ENCODE data around the gene TTN. TPM values are rescaled to one million over a fixed set of nuclear protein-coding genes. Genes with fewer than 3 reads are reported as not detected.

The TTN gene
- polyA plus RNA-seq, 3 donors, result under 0.01 to 0.12 (median 0.08) TPM

- Histone ChIP-seq H3K4me2 (replicated peaks; ENCODE audit: extremely low read depth, low read length, poor library complexity, severe bottlenecking) (no peak overlapping the region), H3K36me3 (replicated peaks in 1 of 2; ENCODE audit: control insufficient read depth in 1 of 2, insufficient read depth in 2 of 2, low read length in 2 of 2) (no peaks in the 10 kb centered on the region), H3K9ac (ENCODE audit: insufficient read depth, low read length, poor library complexity, severe bottlenecking) (no peak overlapping the region), H3K79me2 (ENCODE audit: insufficient read depth, low read length) (no peaks in the 10 kb centered on the region), H3K9me3 (replicated peaks in 1 of 2; ENCODE audit: control insufficient read depth in 1 of 2, insufficient read depth in 1 of 2, low read length in 2 of 2) (no peaks in the 10 kb centered on the region), H3K27me3 (ENCODE audit: control insufficient read depth in 2 of 2, insufficient read depth in 2 of 2, low read length in 2 of 2) (no peaks in the 10 kb centered on the region), H3K4me3 (replicated peaks in 1 of 3; ENCODE audit: low read depth in 2 of 3, low read length in 3 of 3) (no peak overlapping the region), H4K20me1 (ENCODE audit: insufficient read depth, low read length) (no peaks in the 10 kb centered on the region), H3K27ac (ENCODE audit: low read depth in 1 of 2, low read length in 2 of 2) (no peak overlapping the region), H2AFZ (ENCODE audit: insufficient read depth, low read depth, low read length, poor library complexity, severe bottlenecking) (no peak overlapping the region), H3K4me1 (ENCODE audit: control insufficient read depth in 1 of 2, insufficient read depth in 2 of 2, low read length in 2 of 2) (no peaks in the 10 kb centered on the region)
- peak; percentile 72 for TF ChIP-seq CTCF (IDR thresholded peaks at IDR 0.05)
- DNase-seq, result peak in 2 of 3 donors; percentile 5 to 8
- no peaks in the 10 kb centered on the region for H3K9me3 Mint-ChIP-seq
- intact Hi-C loops (cut with micrococcal nuclease), result no loop called here
- no peaks in the 10 kb centered on the region for H3K36me3 Mint-ChIP-seq
- no peak overlapping the region for H3K27ac Mint-ChIP-seq
- peaks cover 0 to 2% (median 2%) of the 10 kb centered on the region in 3 donors for H3K27me3 Mint-ChIP-seq (ENCODE audit: low read depth in 3 of 3)
- H3K4me1 Mint-ChIP-seq, result no peaks in the 10 kb centered on the region
- 0% methylated on average over 2 of the region's 2 CpGs for WGBS (ENCODE audit: insufficient coverage)
- H3K4me3 Mint-ChIP-seq, result no peak overlapping the region
These were observed 45.4 kb downstream of the TTN start for GRCh38 chr2:178761759-178762371.

DNA sequence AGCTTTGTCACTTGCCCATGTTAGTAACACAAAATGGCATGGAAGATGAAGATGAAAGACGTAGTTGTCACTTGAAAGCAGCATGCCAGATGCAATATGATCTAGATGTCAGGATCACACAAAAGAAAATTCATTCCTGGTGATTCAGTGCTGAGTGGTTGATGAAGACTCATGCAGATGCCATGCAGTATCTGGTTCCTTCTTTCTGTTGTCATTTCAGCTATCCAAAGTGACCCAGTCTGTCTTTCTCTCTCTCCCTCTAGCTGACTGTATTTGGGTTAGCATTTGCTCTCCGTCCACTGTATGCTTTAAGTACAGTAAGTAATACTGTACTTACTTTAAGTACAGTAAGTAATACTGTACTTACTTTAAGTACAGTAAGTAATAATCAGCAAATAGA, 50.4 kb downstream of the TTN start:
- Mint-ChIP-seq H3K4me3 (no peak overlapping the region), H3K9me3 (no peaks in the 10 kb centered on the region), H3K4me1 (no peaks in the 10 kb centered on the region), H3K27me3 (ENCODE audit: low read depth in 3 of 3) (no peaks in the 10 kb centered on the region), H3K27ac (no peak overlapping the region), H3K36me3 (no peaks in the 10 kb centered on the region)
- no peak overlapping the region for H3K27ac ChIP-seq (ENCODE audit: low read depth in 1 of 2, low read length in 2 of 2)
- no peak overlapping the region for H3K4me2 ChIP-seq (replicated peaks; ENCODE audit: extremely low read depth, low read length, poor library complexity, severe bottlenecking)
- DNase-seq, result no peak
- H3K36me3 ChIP-seq (replicated peaks in 1 of 2; ENCODE audit: control insufficient read depth in 1 of 2, insufficient read depth in 2 of 2, low read length in 2 of 2), result no peaks in the 10 kb centered on the region
- H4K20me1 ChIP-seq (ENCODE audit: insufficient read depth, low read length), result no peaks in the 10 kb centered on the region
- no peaks in the 10 kb centered on the region for H3K79me2 ChIP-seq (ENCODE audit: insufficient read depth, low read length)
- H3K9me3 ChIP-seq (replicated peaks in 1 of 2; ENCODE audit: control insufficient read depth in 1 of 2, insufficient read depth in 1 of 2, low read length in 2 of 2), result no peaks in the 10 kb centered on the region
- WGBS (ENCODE audit: insufficient coverage), result no CpG with 5 or more reads among the region's 2 CpGs
- no peak for TF ChIP-seq CTCF (IDR thresholded peaks at IDR 0.05)
- H2AFZ ChIP-seq (ENCODE audit: insufficient read depth, low read depth, low read length, poor library complexity, severe bottlenecking), result no peak overlapping the region
- H3K9ac ChIP-seq (ENCODE audit: insufficient read depth, low read length, poor library complexity, severe bottlenecking), result no peak overlapping the region
- no peaks in the 10 kb centered on the region for H3K27me3 ChIP-seq (ENCODE audit: control insufficient read depth in 2 of 2, insufficient read depth in 2 of 2, low read length in 2 of 2)
- no peak overlapping the region for H3K4me3 ChIP-seq (replicated peaks in 1 of 3; ENCODE audit: low read depth in 2 of 3, low read length in 3 of 3)
- H3K4me1 ChIP-seq (ENCODE audit: control insufficient read depth in 1 of 2, insufficient read depth in 2 of 2, low read length in 2 of 2), result no peaks in the 10 kb centered on the region
- intact Hi-C loops (cut with micrococcal nuclease), result no loop called here

Measured in CD14-positive monocyte (primary cell).